ENCODE results near the gene ZBTB7C. TPM values are rescaled to one million over a fixed set of nuclear protein-coding genes. Genes with fewer than 3 reads are reported as not detected.

ZBTB7C gene
- total RNA-seq, 2 donors from 2014 or later: 25.1 to 36.4 TPM

- no peak for DNase-seq
- Histone ChIP-seq H3K36me3 (no peaks in the 10 kb centered on the region), H3K9ac (ENCODE audit: low read depth in 2 of 2, low read length in 2 of 2) (no peak overlapping the region), H3K4me3 (no peak overlapping the region), H3K27me3 (no peaks in the 10 kb centered on the region), H3K9me3 (no peaks in the 10 kb centered on the region), H3K4me1 (no peaks in the 10 kb centered on the region), H3K27ac (no peak overlapping the region)
- intact Hi-C loops (cut with DNase I): no loop called here
- TF ChIP-seq, protein P1, sequence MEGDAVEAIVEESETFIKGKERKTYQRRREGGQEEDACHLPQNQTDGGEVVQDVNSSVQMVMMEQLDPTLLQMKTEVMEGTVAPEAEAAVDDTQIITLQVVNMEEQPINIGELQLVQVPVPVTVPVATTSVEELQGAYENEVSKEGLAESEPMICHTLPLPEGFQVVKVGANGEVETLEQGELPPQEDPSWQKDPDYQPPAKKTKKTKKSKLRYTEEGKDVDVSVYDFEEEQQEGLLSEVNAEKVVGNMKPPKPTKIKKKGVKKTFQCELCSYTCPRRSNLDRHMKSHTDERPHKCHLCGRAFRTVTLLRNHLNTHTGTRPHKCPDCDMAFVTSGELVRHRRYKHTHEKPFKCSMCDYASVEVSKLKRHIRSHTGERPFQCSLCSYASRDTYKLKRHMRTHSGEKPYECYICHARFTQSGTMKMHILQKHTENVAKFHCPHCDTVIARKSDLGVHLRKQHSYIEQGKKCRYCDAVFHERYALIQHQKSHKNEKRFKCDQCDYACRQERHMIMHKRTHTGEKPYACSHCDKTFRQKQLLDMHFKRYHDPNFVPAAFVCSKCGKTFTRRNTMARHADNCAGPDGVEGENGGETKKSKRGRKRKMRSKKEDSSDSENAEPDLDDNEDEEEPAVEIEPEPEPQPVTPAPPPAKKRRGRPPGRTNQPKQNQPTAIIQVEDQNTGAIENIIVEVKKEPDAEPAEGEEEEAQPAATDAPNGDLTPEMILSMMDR (IDR thresholded peaks at IDR 0.05): no peak
These were observed 381.1 kb downstream of the ZBTB7C start for GRCh38 chr18:48028081-48028480.

GRCh38 chr18:48027401-48027963 lies 381.7 kb downstream of the ZBTB7C start:
- Histone ChIP-seq H3K9me3 (no peaks in the 10 kb centered on the region), H3K9ac (ENCODE audit: low read depth in 2 of 2, low read length in 2 of 2) (no peak overlapping the region), H3K27ac (no peak overlapping the region), H3K4me1 (no peaks in the 10 kb centered on the region), H3K27me3 (no peaks in the 10 kb centered on the region), H3K4me3 (no peak overlapping the region), H3K36me3 (no peaks in the 10 kb centered on the region)
- TF ChIP-seq, protein P1 (IDR thresholded peaks at IDR 0.05): no peak
- DNase-seq: no peak
- intact Hi-C loops (cut with DNase I): loop anchor here (2.0 kb wide), 1 partner anchor 419 kb away; no protein-coding TSS in a partner anchor

DNA sequence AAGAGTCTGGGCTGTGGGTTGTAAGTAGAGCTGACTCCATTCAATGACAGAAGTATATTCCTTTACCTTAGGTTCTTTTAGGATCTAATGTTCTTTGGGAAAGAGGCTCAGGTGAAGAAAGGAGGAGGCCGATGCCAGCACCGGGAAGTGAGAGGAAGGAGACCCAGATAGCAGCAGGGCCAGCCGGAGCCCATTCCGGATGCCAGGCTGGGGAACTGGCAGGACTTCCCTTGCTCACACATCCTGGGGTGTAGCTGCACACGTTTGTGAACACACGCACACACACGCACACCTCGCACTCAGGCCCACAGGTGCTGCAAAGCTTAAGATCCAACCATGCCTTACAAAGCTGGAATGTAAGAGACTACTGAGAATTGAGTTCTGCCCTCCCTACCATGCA lies 383.0 kb downstream of the ZBTB7C start:
- TF ChIP-seq, protein P1 (IDR thresholded peaks at IDR 0.05): no peak
- H3K4me3 ChIP-seq: no peak overlapping the region
- H3K9me3 ChIP-seq: no peaks in the 10 kb centered on the region
- no peaks in the 10 kb centered on the region for H3K4me1 ChIP-seq
- H3K9ac ChIP-seq (ENCODE audit: low read depth in 2 of 2, low read length in 2 of 2): no peak overlapping the region
- DNase-seq: no peak
- intact Hi-C loops (cut with DNase I): loop anchor here (2.0 kb wide), 1 partner anchor 421 kb away; no protein-coding TSS in a partner anchor
- no peaks in the 10 kb centered on the region for H3K27me3 ChIP-seq
- H3K36me3 ChIP-seq: no peaks in the 10 kb centered on the region
- no peak overlapping the region for H3K27ac ChIP-seq

GRCh38 chr18:48024881-48025660 lies 384.1 kb downstream of the ZBTB7C start:
- Histone ChIP-seq H3K9ac (ENCODE audit: low read depth in 2 of 2, low read length in 2 of 2) (no peak overlapping the region), H3K27me3 (no peaks in the 10 kb centered on the region), H3K4me3 (no peak overlapping the region), H3K9me3 (no peaks in the 10 kb centered on the region), H3K27ac (no peak overlapping the region), H3K4me1 (no peaks in the 10 kb centered on the region), H3K36me3 (no peaks in the 10 kb centered on the region)
- no peak for DNase-seq
- intact Hi-C loops (cut with DNase I): no loop called here
- TF ChIP-seq, protein P1 (IDR thresholded peaks at IDR 0.05): no peak

GRCh38 chr18:48024009-48024512 lies 385.1 kb downstream of the ZBTB7C start:
- no peak overlapping the region for H3K9ac ChIP-seq (ENCODE audit: low read depth in 2 of 2, low read length in 2 of 2)
- TF ChIP-seq, protein P1 (IDR thresholded peaks at IDR 0.05): no peak
- intact Hi-C loops (cut with DNase I): no loop called here
- H3K27ac ChIP-seq: no peak overlapping the region
- H3K4me1 ChIP-seq: no peaks in the 10 kb centered on the region
- no peaks in the 10 kb centered on the region for H3K36me3 ChIP-seq
- no peaks in the 10 kb centered on the region for H3K9me3 ChIP-seq
- H3K4me3 ChIP-seq: no peak overlapping the region
- no peak for DNase-seq
- H3K27me3 ChIP-seq: no peaks in the 10 kb centered on the region

Measured in colonic mucosa (tissue), 4 donors.